SK-N-MC (cell line): Measurements from ENCODE around the gene GRAMD1C.

ENCODE experiments used
- EZH2 ChIP-seq: fragments of 200-600 bp; sonication (generic); IDR thresholded peaks from one replicate; pipeline ENCODE4 v1.6.1; 2017; ENCODE audit warnings: antibody characterized with exemption
- POLR2AphosphoS5 ChIP-seq: IDR thresholded peaks from 2 replicates; pipeline ENCODE4 v1.6.1; 2012; ENCODE audit warnings: mild to moderate bottlenecking, low read depth, low read length, borderline replicate concordance

- TF ChIP-seq POLR2AphosphoS5 (no peak), EZH2 (no peak)
Measured at GRCh38 chr3:113963879-113964278, 125.3 kb downstream of the GRAMD1C start.
